Cerebellar cortex (tissue), 1 donor: ENCODE measurements around the gene SGPP2.

Source experiments
- DNase-seq: peaks from one replicate; pipeline ENCODE4 v3.0.0-alpha.2; 2015; ENCODE audit warnings: low spot score

Gene SGPP2

GRCh38 chr2:222525811-222526210, 101.5 kb downstream of the SGPP2 start:
- DNase-seq, result no peak

GRCh38 chr2:222526480-222527277, 102.3 kb downstream of the SGPP2 start:
- no peak for DNase-seq

GRCh38 chr2:222532315-222532714, 108.0 kb downstream of the SGPP2 start:
- DNase-seq, result no peak

GRCh38 chr2:222535477-222535876, 111.1 kb downstream of the SGPP2 start:
- peak; percentile 36 for DNase-seq

- DNase-seq, result no peak
Measured at GRCh38 chr2:222538535-222538934, 114.2 kb downstream of the SGPP2 start.

- DNase-seq, result no peak
Measured at GRCh38 chr2:222544661-222545060, 120.3 kb downstream of the SGPP2 start.

- DNase-seq, result no peak
Measured at GRCh38 chr2:222545823-222546795, 121.8 kb downstream of the SGPP2 start.

GRCh38 chr2:222547083-222547482, 122.7 kb downstream of the SGPP2 start:
- DNase-seq, result no peak

GRCh38 chr2:222548992-222549391, 124.6 kb downstream of the SGPP2 start:
- DNase-seq, result peak; percentile 79

GRCh38 chr2:222554517-222554916, 130.2 kb downstream of the SGPP2 start:
- no peak for DNase-seq

- DNase-seq, result no peak
Measured at GRCh38 chr2:222561151-222561550, 136.8 kb downstream of the SGPP2 start.

GRCh38 chr2:222561817-222562645, 137.7 kb downstream of the SGPP2 start:
- DNase-seq, result peak; percentile 74

- peak; percentile 37 for DNase-seq
Measured at GRCh38 chr2:222563106-222563718, 138.9 kb downstream of the SGPP2 start.

GRCh38 chr2:222563936-222564335, 139.6 kb downstream of the SGPP2 start:
- DNase-seq, result no peak

- no peak for DNase-seq
Measured at GRCh38 chr2:222566229-222566628, 141.9 kb downstream of the SGPP2 start.

- peak; percentile 84 for DNase-seq
Measured at GRCh38 chr2:222568865-222569264, 144.5 kb downstream of the SGPP2 start.

GRCh38 chr2:222569826-222570225, 145.5 kb downstream of the SGPP2 start:
- no peak for DNase-seq

GRCh38 chr2:222572264-222572721, 147.9 kb downstream of the SGPP2 start:
- DNase-seq, result no peak

GRCh38 chr2:222572751-222573174, 148.4 kb downstream of the SGPP2 start:
- DNase-seq, result no peak

- no peak for DNase-seq
Measured at GRCh38 chr2:222575618-222576017, 151.3 kb downstream of the SGPP2 start.
